ENCODE data around the gene SLCO1B1.
"Not testable (repeated sequence)": the region's sequence is repeated elsewhere in the genome, so short reads cannot be mapped to it uniquely, and the experiment has no call there.

GRCh38 chr12:21084753-21085152 is 46.2 kb upstream of the SLCO1B1 start:
- TF ChIP-seq CTCF (IDR thresholded peaks at IDR 0.05); EZH2 (IDR thresholded peaks at IDR 0.05; ENCODE audit: borderline replicate concordance, insufficient read depth, low read depth, low read length, poor library complexity, severe bottlenecking): not testable (repeated sequence)

All from B cell (primary cell).